ENCODE data around the gene MFSD8.
"Not testable (repeated sequence)": the region's sequence is repeated elsewhere in the genome, so short reads cannot be mapped to it uniquely, and the experiment has no call there.

Gene MFSD8, protein sequence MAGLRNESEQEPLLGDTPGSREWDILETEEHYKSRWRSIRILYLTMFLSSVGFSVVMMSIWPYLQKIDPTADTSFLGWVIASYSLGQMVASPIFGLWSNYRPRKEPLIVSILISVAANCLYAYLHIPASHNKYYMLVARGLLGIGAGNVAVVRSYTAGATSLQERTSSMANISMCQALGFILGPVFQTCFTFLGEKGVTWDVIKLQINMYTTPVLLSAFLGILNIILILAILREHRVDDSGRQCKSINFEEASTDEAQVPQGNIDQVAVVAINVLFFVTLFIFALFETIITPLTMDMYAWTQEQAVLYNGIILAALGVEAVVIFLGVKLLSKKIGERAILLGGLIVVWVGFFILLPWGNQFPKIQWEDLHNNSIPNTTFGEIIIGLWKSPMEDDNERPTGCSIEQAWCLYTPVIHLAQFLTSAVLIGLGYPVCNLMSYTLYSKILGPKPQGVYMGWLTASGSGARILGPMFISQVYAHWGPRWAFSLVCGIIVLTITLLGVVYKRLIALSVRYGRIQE

DNA sequence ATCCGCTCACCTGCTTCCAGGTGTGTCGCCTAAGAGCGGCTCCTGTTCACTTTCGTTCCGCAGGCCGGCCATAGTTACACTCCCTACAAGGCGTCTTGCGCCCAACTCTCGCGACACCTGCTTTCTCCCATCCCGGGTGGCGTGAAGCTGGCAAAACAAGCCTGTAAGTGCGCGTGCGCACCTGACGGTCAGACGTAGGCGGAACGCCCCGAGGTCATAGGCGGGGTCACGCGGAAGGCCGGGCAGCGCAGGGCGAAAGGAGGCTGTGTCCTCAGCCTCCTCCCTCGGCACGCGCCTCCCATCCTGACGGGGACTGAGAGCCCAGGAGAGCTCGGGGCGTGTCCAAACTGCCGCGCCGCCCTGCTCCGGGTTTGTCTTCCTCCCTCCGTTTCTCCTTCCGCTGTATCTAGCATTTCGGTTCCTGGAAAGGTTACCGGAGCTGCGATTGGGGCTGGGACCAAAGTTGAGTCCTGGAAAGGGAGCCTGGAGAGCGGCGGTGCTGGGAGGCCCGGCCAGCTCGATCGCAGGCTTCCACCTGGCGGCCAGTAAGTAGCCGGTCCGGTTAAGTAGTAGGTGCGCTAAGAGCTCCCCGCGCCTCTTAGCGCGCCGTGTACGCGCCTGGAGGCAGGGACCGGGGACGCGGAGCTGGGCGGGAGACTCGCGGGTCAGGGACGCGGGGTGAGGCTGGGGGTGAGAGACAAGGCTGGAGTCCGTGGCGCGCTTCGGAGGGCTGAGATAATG is at the start of gene MFSD8, which contains the start of gene ABHD18:
Gene MFSD8, minus strand, starts transcription at position 112 of the 741 bp plus-strand sequence. Its CDS starts 40 bp downstream, at position 72.
Gene ABHD18, plus strand, starts transcription at position 345 of the 741 bp plus-strand sequence. CDS start 17,550 bp downstream, outside the sequence.
- peak; percentile 96 for DNase-seq (ENCODE audit: low read depth)
- TF ChIP-seq CTCF (IDR thresholded peaks at IDR 0.05; ENCODE audit: control insufficient read depth, insufficient read depth, low read depth, low read length, missing control alignments): peak; percentile 45
- peak within 1 kb of the TSS; percentile 89 for H3K4me3 ChIP-seq (ENCODE audit: control insufficient read depth, low read depth, low read length)

- H3K4me3 ChIP-seq (ENCODE audit: control insufficient read depth, low read depth, low read length): no peak overlapping the region
- no peak for DNase-seq (ENCODE audit: low read depth)
- TF ChIP-seq CTCF (IDR thresholded peaks at IDR 0.05; ENCODE audit: control insufficient read depth, insufficient read depth, low read depth, low read length, missing control alignments): no peak
Measured at GRCh38 chr4:128009428-128009827, 44.5 kb upstream of the MFSD8 start.

DNA sequence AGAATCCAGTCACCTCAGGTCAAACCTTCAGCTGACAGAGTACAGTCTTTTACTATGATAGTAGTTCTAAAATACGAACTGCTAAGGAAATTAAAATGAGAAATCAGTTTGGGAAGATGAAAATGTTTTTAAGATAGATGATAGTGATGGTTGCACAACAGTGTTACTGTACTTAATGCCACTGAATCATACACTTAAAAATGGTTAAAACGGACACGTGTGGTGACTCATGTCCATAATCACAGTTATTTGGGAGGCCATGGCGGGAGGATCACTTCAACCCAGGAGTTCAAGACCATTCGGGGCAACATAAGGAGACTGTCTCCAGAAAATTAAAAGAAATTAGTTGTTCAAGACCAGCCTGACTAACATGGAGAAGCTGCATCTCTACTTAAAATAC is 41.6 kb upstream of the MFSD8 start:
- no peak overlapping the region for H3K4me3 ChIP-seq (ENCODE audit: control insufficient read depth, low read depth, low read length)
- no peak for DNase-seq (ENCODE audit: low read depth)
- TF ChIP-seq CTCF (IDR thresholded peaks at IDR 0.05; ENCODE audit: control insufficient read depth, insufficient read depth, low read depth, low read length, missing control alignments): no peak

DNA sequence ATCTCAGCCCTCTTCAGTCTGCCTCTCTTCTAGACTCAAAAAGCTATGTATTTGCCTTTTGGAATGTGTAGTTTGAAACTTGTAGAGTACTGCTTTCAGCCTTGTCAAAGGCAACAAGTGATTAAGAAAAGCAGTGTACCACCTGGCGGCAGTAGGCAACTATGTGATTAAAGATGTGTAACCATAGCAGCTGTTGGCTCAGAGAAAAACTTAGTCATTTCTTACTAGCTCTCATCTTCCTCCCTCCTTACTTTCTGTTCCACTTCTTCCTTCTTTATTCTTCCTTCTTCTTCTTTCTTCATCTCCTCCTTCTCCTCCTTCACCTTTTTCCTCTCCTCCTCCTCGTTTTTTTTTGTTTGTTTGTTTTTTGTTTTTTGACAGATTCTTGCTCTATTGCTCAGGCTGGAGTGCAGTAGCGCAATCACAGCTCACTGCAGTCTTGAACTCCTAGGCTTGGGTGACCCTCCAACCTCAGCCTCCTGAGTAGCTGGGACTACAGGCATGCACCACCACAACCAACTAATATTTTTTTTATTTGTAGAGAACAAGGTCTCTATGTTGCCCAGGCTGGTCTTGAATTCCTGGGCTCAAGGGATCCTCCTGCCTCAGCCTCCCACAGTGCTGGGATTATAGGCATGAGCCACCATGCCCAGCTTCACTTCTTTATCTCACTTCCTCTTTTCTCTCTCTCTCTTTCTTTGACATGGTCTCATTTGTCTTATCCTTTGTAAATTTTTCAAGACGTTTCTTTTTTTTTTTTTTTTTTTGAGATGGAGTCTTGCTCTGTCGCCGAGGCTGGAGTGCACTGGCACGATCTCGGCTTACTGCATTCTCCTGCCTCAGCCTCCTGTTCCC is 32.8 kb upstream of the MFSD8 start:
- no peak overlapping the region for H3K4me3 ChIP-seq (ENCODE audit: control insufficient read depth, low read depth, low read length)
- TF ChIP-seq CTCF (IDR thresholded peaks at IDR 0.05; ENCODE audit: control insufficient read depth, insufficient read depth, low read depth, low read length, missing control alignments): peak; percentile 28
- peak; percentile 14 for DNase-seq (ENCODE audit: low read depth)

DNA sequence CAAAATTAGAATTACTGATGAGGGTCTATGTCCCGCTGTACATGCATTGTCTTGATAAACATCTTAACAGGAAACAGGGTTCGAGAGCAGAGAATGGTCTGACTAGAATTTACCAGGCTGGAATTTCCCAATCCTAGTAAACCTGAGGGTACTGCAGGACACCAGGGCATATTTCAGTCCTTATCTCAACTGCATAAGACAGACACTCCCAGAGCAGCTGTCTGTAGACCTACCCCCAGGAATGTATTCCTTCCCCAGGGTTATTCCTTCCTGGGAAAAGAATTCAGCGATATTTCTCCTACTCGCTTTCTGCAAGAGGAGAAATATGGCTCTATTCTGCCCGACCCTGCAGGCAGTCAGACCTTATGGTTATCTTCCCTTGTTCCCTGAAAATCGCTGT is 31.5 kb upstream of the MFSD8 start:
- not testable (repeated sequence) for H3K4me3 ChIP-seq (ENCODE audit: control insufficient read depth, low read depth, low read length); DNase-seq (ENCODE audit: low read depth)

DNA sequence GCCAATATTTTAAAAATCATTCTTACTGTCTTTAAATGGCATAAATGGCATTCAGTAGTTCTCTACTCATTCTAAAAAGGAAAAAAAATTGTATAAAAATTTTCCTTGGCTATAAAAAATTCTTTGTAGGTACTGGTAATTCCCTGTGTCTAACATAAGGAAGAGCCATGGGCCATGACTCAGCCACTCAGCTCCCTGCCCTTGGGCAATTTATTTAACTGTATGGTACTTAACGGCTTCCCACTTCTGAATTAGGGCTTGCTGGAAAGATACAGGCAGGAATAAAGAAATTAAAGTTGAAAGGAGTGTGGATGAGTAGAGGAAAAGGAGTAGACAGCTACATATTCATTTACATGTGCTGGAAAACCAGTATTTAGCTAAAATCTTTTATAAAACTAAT is 30.8 kb upstream of the MFSD8 start:
- no peak for TF ChIP-seq CTCF (IDR thresholded peaks at IDR 0.05; ENCODE audit: control insufficient read depth, insufficient read depth, low read depth, low read length, missing control alignments)
- H3K4me3 ChIP-seq (ENCODE audit: control insufficient read depth, low read depth, low read length): no peak overlapping the region
- DNase-seq (ENCODE audit: low read depth): peak; percentile 11
